Activated CD8-positive, alpha-beta T cell treated with anti-CD3 and anti-CD28 coated beads for 36 hours (primary cell): Measurements from ENCODE around the gene STMP1. TPM values are rescaled to one million over a fixed set of nuclear protein-coding genes. Genes with fewer than 3 reads are reported as not detected.
"Not testable (repeated sequence)": the region's sequence is repeated elsewhere in the genome, so short reads cannot be mapped to it uniquely, and the experiment has no call there.

Source experiments
- ATAC-seq: fragments of 200-7000 bp; cut with Tn5 transposase; one replicate; pipeline ENCODE4 v1.10.0; 2021; ENCODE audit warnings: mild to moderate bottlenecking, moderate library complexity
- CTCF ChIA-PET: fragments of 350-600 bp; sonication (Branson Sonifier 250); formaldehyde crosslinking; loops from one replicate; lab custom pipeline; 2021; ENCODE audit warnings: antibody characterized with exemption; lab: Charles Lee
- POLR2A ChIA-PET: fragments of 350-600 bp; sonication (Branson Sonifier 250); formaldehyde crosslinking; loops from one replicate; lab custom pipeline; 2021; ENCODE audit warnings: antibody characterized with exemption; lab: Charles Lee
- DNase-seq: peaks from one replicate; pipeline ENCODE4 v3.0.0-alpha.2; 2020
- H3K27ac Mint-ChIP-seq: one replicate; pipeline ENCODE4 v1.8.0; 2021; ENCODE audit warnings: mild to moderate bottlenecking, mixed read lengths
- H3K27me3 Mint-ChIP-seq: one replicate; pipeline ENCODE4 v1.8.0; 2021; ENCODE audit warnings: mixed read lengths
- H3K36me3 Mint-ChIP-seq: one replicate; pipeline ENCODE4 v1.8.0; 2021; ENCODE audit warnings: low read depth, mixed read lengths
- H3K4me1 Mint-ChIP-seq: one replicate; pipeline ENCODE4 v1.8.0; 2021; ENCODE audit warnings: low read depth, mixed read lengths
- H3K4me3 Mint-ChIP-seq: one replicate; pipeline ENCODE4 v1.8.0; 2021; ENCODE audit warnings: mild to moderate bottlenecking, moderate library complexity, mixed read lengths
- H3K9me3 Mint-ChIP-seq: one replicate; pipeline ENCODE4 v1.8.0; 2021; ENCODE audit warnings: mixed read lengths
- CTCF ChIP-seq: fragments of 200-600 bp; IDR thresholded peaks from one replicate; pipeline ENCODE4 v1.8.0; 2022; ENCODE audit warnings: antibody characterized with exemption, mild to moderate bottlenecking
- intact Hi-C: fragments of 100-400 bp; cut with micrococcal nuclease; formaldehyde crosslinking; loops from one replicate; pipeline ENCODE4 v1.10.0; 2022
- total RNA-seq, 2 experiments: library from RNA; stranded (reverse); gene quantifications; one replicate each; pipeline ENCODE4 v1.2.3, GENCODE V29; 2021

STMP1 gene
- total RNA-seq, 2 experiments from 2014 or later = 21.1 to 23.4 TPM

- peaks cover 26% of the 10 kb centered on the region for H3K36me3 Mint-ChIP-seq
- peak; percentile 41 for DNase-seq
These were observed 41.1 kb upstream of the STMP1 start for GRCh38 chr7:135620980-135621850.

GRCh38 chr7:135634191-135634878 is 28.0 kb upstream of the STMP1 start:
- CTCF ChIA-PET = interaction anchor here (1.0 to 5.2 kb wide), 2 partner anchors 10 to 46 kb away, joined by 3 to 28 read pairs; no protein-coding TSS in a partner anchor
- peaks cover 55% of the 10 kb centered on the region for H3K36me3 Mint-ChIP-seq

More at GRCh38 chr7:135620980-135621850, 41.1 kb upstream of the STMP1 start:
- H3K27ac Mint-ChIP-seq = no peak overlapping the region
- TF ChIP-seq CTCF = peak; percentile 90
- no peaks in the 10 kb centered on the region for H3K27me3 Mint-ChIP-seq
- no peak for ATAC-seq
- CTCF ChIA-PET = interaction anchor here (0.6 to 2.6 kb wide), 19 partner anchors 9 to 176 kb away, joined by 3 to 15 read pairs (median 4); no protein-coding TSS in a partner anchor
- intact Hi-C loops = no loop called here
- H3K4me3 Mint-ChIP-seq = no peak overlapping the region
- POLR2A ChIA-PET = no interaction called here
- no peaks in the 10 kb centered on the region for H3K9me3 Mint-ChIP-seq
- H3K4me1 Mint-ChIP-seq = no peaks in the 10 kb centered on the region

GRCh38 chr7:135639690-135640089 is 22.6 kb upstream of the STMP1 start:
- DNase-seq, H3K27me3 Mint-ChIP-seq, H3K4me1 Mint-ChIP-seq, H3K27ac Mint-ChIP-seq, H3K9me3 Mint-ChIP-seq, POLR2A ChIA-PET, H3K4me3 Mint-ChIP-seq, ATAC-seq: not testable (repeated sequence)
- CTCF ChIA-PET = interaction anchor here (1.2 to 1.8 kb wide), 2 partner anchors 19 to 312 kb away, joined by 3 to 4 read pairs; no protein-coding TSS in a partner anchor
- peaks cover 56% of the 10 kb centered on the region for H3K36me3 Mint-ChIP-seq
- intact Hi-C loops = loop anchor here (10.0 kb wide), 1 partner anchor 125 kb away; the partner anchor contains the start of gene CNOT4

More at GRCh38 chr7:135634191-135634878, 28.0 kb upstream of the STMP1 start:
- H3K27ac Mint-ChIP-seq = no peak overlapping the region
- no peaks in the 10 kb centered on the region for H3K4me1 Mint-ChIP-seq
- no peaks in the 10 kb centered on the region for H3K27me3 Mint-ChIP-seq
- intact Hi-C loops = no loop called here
- no peak for TF ChIP-seq CTCF
- H3K9me3 Mint-ChIP-seq = peaks cover 1% of the 10 kb centered on the region
- ATAC-seq (no peak), DNase-seq (no peak)
- H3K4me3 Mint-ChIP-seq = no peak overlapping the region
- POLR2A ChIA-PET = no interaction called here

GRCh38 chr7:135644154-135644553 is 18.2 kb upstream of the STMP1 start:
- H3K27ac Mint-ChIP-seq = peak overlapping the region; percentile 55
- H3K9me3 Mint-ChIP-seq = no peaks in the 10 kb centered on the region
- TF ChIP-seq CTCF = no peak
- ATAC-seq (no peak), DNase-seq (no peak)
- ChIA-PET POLR2A (interaction anchor here (0.8 kb wide), 1 partner anchor 18 kb away, joined by 3 read pairs; the partner anchor contains the start of gene STMP1), CTCF (interaction anchor here (0.6 to 4.2 kb wide), 20 partner anchors 10 to 384 kb away, joined by 3 to 38 read pairs (median 6); partner anchors contain the start of gene STMP1)
- no peaks in the 10 kb centered on the region for H3K27me3 Mint-ChIP-seq
- intact Hi-C loops = loop anchor here (10.0 kb wide), 1 partner anchor 129 kb away; the partner anchor contains the start of gene CNOT4
- no peaks in the 10 kb centered on the region for H3K4me1 Mint-ChIP-seq
- no peak overlapping the region for H3K4me3 Mint-ChIP-seq
- H3K36me3 Mint-ChIP-seq = peaks cover 47% of the 10 kb centered on the region

GRCh38 chr7:135644729-135645128 is 17.6 kb upstream of the STMP1 start:
- Mint-ChIP-seq H3K4me3 (no peak overlapping the region), H3K27ac (no peak overlapping the region), H3K27me3 (no peaks in the 10 kb centered on the region), H3K36me3 (peaks cover 41% of the 10 kb centered on the region), H3K9me3 (no peaks in the 10 kb centered on the region), H3K4me1 (no peaks in the 10 kb centered on the region)
- no peak for ATAC-seq
- DNase-seq = no peak
- TF ChIP-seq CTCF = no peak
- intact Hi-C loops = loop anchor here (1.0 to 10.0 kb wide), 2 partner anchors 130 to 363 kb away; partner anchors contain the start of gene CNOT4
- ChIA-PET CTCF (interaction anchor here (0.6 to 4.2 kb wide), 36 partner anchors 7 to 385 kb away, joined by 3 to 38 read pairs (median 4); partner anchors contain the start of gene STMP1), POLR2A (interaction anchor here (0.8 kb wide), 1 partner anchor 18 kb away, joined by 3 read pairs; the partner anchor contains the start of gene STMP1)
